GM12878 (cell line): ENCODE data around the gene EPHB2.

Experiments used
- PAX5 ChIP-seq: IDR thresholded peaks from 2 replicates; pipeline ENCODE4 v1.6.1; 2011; ENCODE audit warnings: low read depth, low read length, borderline replicate concordance
- RAD51 ChIP-seq: fragments of 450-650 bp; IDR thresholded peaks from 2 replicates; pipeline ENCODE4 v1.6.1; 2016; ENCODE audit warnings: moderate library complexity, mild to moderate bottlenecking, inconsistent platforms
- TCF12 ChIP-seq: IDR thresholded peaks from 2 replicates; pipeline ENCODE4 v1.6.1; 2011; ENCODE audit warnings: low read depth, mild to moderate bottlenecking, low read length

DNA sequence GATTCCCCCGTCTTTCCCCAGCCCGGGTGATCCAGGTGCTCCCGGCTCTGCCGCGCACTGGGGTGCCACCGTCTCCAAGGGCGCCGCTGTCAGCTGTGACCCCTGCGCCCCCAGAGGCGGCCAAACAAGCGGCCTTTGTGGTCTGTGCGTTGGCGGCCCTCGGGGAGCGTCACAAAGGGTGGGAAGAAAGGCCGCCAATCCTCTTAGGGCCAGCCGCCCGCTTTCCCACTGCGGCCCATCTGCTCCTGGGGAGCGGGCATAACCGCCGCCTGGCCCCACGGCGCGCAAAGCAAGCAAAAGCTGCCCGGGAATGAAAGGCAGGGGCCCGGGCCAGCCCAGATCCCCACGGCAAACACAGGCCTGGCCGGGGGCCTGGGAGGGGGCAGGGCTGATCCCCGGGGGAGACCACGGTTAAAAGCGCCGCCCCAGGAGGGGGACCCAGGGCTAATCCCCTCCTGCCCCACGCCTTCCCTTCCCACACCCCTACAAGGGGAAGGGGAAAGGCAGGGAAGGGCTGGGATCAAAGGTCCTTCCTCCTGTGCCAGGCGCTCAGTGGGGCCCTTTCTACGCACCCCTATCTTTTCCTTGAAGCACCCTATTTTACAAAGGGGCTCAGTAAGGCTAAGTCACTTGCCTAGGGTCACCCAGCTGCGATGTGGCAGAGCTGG is 33.6 kb upstream of the EPHB2 start:
- TF ChIP-seq PAX5: no peak
- TF ChIP-seq RAD51: no peak
- no peak for TF ChIP-seq TCF12
